SU-DHL-6 (cell line): ENCODE results near the gene COL4A2.

ENCODE experiments used
- H2AFZ ChIP-seq: fragments of 200-600 bp; sonication (generic); 2 replicates; pipeline ENCODE4 v1.6.1; 2014; ENCODE audit warnings: low read depth, mild to moderate bottlenecking, moderate library complexity, mixed read lengths, antibody characterized with exemption, low read length; ENCODE audit not compliant: severe bottlenecking
- H3F3A ChIP-seq: fragments of 200-600 bp; shearing (Covaris generic); 2 replicates; pipeline ENCODE4 v1.6.0; 2016; ENCODE audit warnings: antibody characterized with exemption, mild to moderate bottlenecking; ENCODE audit not compliant: insufficient read depth
- H3K27ac ChIP-seq: fragments of 200-600 bp; sonication (generic); 2 replicates; pipeline ENCODE4 v1.5.1; 2016; ENCODE audit warnings: low read depth, mild to moderate bottlenecking, low read length, moderate library complexity, mixed read lengths
- H3K27me3 ChIP-seq: fragments of 200-600 bp; sonication (generic), shearing (Covaris generic); 2 replicates; pipeline ENCODE4 v1.6.0; 2014; ENCODE audit warnings: mild to moderate bottlenecking, low read length
- H3K36me3 ChIP-seq: fragments of 200-600 bp; sonication (generic); 2 replicates; pipeline ENCODE4 v1.6.1; 2014; ENCODE audit warnings: mild to moderate bottlenecking, low read length, mixed read lengths
- H3K4me2 ChIP-seq: fragments of 300-600, 200-600 bp; shearing (Covaris generic), sonication (generic); 2 replicates; pipeline ENCODE4 v1.6.0; 2014; ENCODE audit warnings: low read length, low read depth, mild to moderate bottlenecking; ENCODE audit not compliant: poor library complexity, severe bottlenecking
- H3K4me3 ChIP-seq: fragments of 200-600 bp; sonication (generic); 2 replicates; pipeline ENCODE4 v1.5.1; 2014; ENCODE audit warnings: antibody characterized with exemption, low read length, mild to moderate bottlenecking, mixed read lengths; ENCODE audit not compliant: insufficient read depth, poor library complexity, severe bottlenecking
- H3K79me2 ChIP-seq: fragments of 200-600 bp; sonication (generic); 2 replicates; pipeline ENCODE4 v1.6.1; 2014; ENCODE audit warnings: mild to moderate bottlenecking, low read length, moderate library complexity; ENCODE audit not compliant: insufficient read depth
- H3K9ac ChIP-seq: fragments of 200-600 bp; sonication (generic); 2 replicates; pipeline ENCODE4 v1.7.0; 2014; ENCODE audit warnings: mild to moderate bottlenecking, low read length
- H3K9me2 ChIP-seq: fragments of 200-600 bp; sonication (generic); replicated peaks from 2 replicates; pipeline ENCODE4 v1.6.1; 2014; ENCODE audit warnings: low read length; ENCODE audit not compliant: insufficient read depth
- H3K9me3 ChIP-seq: fragments of 200-600 bp; sonication (generic); 2 replicates; pipeline ENCODE4 v1.6.1; 2014; ENCODE audit warnings: low read length, mixed read lengths; ENCODE audit not compliant: insufficient read depth
- H4K20me1 ChIP-seq: fragments of 200-600 bp; sonication (generic); 2 replicates; pipeline ENCODE4 v1.6.1; 2014; ENCODE audit warnings: low read depth, mild to moderate bottlenecking, antibody characterized with exemption, low read length, moderate library complexity, mixed read lengths
- CTCF ChIP-seq: fragments of 200-600 bp; sonication (generic); IDR thresholded peaks from one replicate; pipeline ENCODE4 v1.5.1; 2017; ENCODE audit warnings: antibody characterized with exemption, mild to moderate bottlenecking, low read length, moderate library complexity; ENCODE audit not compliant: insufficient read depth, poor library complexity, severe bottlenecking
- EZH2phosphoT487 ChIP-seq: fragments of 200-600 bp; sonication (generic), shearing (Covaris generic); conservative IDR thresholded peaks from 2 replicates; pipeline ENCODE4 v1.6.1; 2018; ENCODE audit warnings: mild to moderate bottlenecking, antibody characterized with exemption, low read length, moderate library complexity, mixed read lengths

COL4A2 gene

GRCh38 chr13:110405597-110406450 is 98.7 kb downstream of the COL4A2 start:
- Histone ChIP-seq H3K36me3 (no peaks in the 10 kb centered on the region), H3K9me2 (no peaks in the 10 kb centered on the region), H3F3A (no peaks in the 10 kb centered on the region), H3K9ac (no peak overlapping the region), H2AFZ (no peak overlapping the region), H4K20me1 (no peaks in the 10 kb centered on the region), H3K4me2 (no peak overlapping the region), H3K9me3 (no peaks in the 10 kb centered on the region), H3K79me2 (no peaks in the 10 kb centered on the region), H3K4me3 (no peak overlapping the region), H3K27me3 (no peaks in the 10 kb centered on the region), H3K27ac (no peak overlapping the region)
- no peak for TF ChIP-seq EZH2phosphoT487
- no peak for TF ChIP-seq CTCF

- H3K27ac ChIP-seq: no peak overlapping the region
- H2AFZ ChIP-seq: no peak overlapping the region
Observed at GRCh38 chr13:110407021-110407420, 99.9 kb downstream of the COL4A2 start.

GRCh38 chr13:110407531-110407930 is 100.4 kb downstream of the COL4A2 start:
- Histone ChIP-seq H3K4me3 (no peak overlapping the region), H3K27me3 (no peaks in the 10 kb centered on the region), H3K36me3 (no peaks in the 10 kb centered on the region), H4K20me1 (no peaks in the 10 kb centered on the region), H3K9me3 (no peaks in the 10 kb centered on the region), H2AFZ (no peak overlapping the region), H3K9me2 (no peaks in the 10 kb centered on the region), H3F3A (no peaks in the 10 kb centered on the region), H3K79me2 (no peaks in the 10 kb centered on the region), H3K9ac (no peak overlapping the region), H3K4me2 (no peak overlapping the region), H3K27ac (no peak overlapping the region)
- TF ChIP-seq EZH2phosphoT487 (no peak), CTCF (no peak)

More at GRCh38 chr13:110407021-110407420, 99.9 kb downstream of the COL4A2 start:
- no peaks in the 10 kb centered on the region for H3K27me3 ChIP-seq
- no peaks in the 10 kb centered on the region for H3K9me3 ChIP-seq
- no peak overlapping the region for H3K4me3 ChIP-seq
- H3K79me2 ChIP-seq: no peaks in the 10 kb centered on the region
- no peak overlapping the region for H3K9ac ChIP-seq
- H4K20me1 ChIP-seq: no peaks in the 10 kb centered on the region
- no peak overlapping the region for H3K4me2 ChIP-seq
- no peaks in the 10 kb centered on the region for H3K36me3 ChIP-seq
- no peaks in the 10 kb centered on the region for H3F3A ChIP-seq
- TF ChIP-seq EZH2phosphoT487 (no peak), CTCF (no peak)
- no peaks in the 10 kb centered on the region for H3K9me2 ChIP-seq
